GM12878 (cell line): Measurements from ENCODE around the gene GMCL2. TPM values are rescaled to one million over a fixed set of nuclear protein-coding genes. Genes with fewer than 3 reads are reported as not detected.

Experiments used
- ATAC-seq: fragments of 200-7000 bp; cut with Tn5 transposase; 3 replicates; pipeline ENCODE4 v1.9.1; 2020; ENCODE audit warnings: mild to moderate bottlenecking, moderate library complexity
- BruUV-seq: library from RNA; stranded (reverse); fragments of 400-500 nt; replicated peaks from 2 replicates; lab custom pipeline; 2021; lab: Mats Ljungman, UMichigan
- CTCF ChIA-PET: fragments of 300-600 bp; sonication (Branson Sonifier 250); formaldehyde crosslinking; extraction: SDS; loops from one replicate; lab custom pipeline; 2021; ENCODE audit warnings: inconsistent platforms; lab: Yijun Ruan, JAX
- POLR2A ChIA-PET: fragments of 350-600 bp; formaldehyde crosslinking; extraction: SDS; loops from one replicate; lab custom pipeline; 2021; ENCODE audit warnings: inconsistent platforms; lab: Charles Lee
- RAD21 ChIA-PET: fragments of 300-600 bp; sonication (Branson Sonifier 250); formaldehyde crosslinking; loops from one replicate; lab custom pipeline; 2023; ENCODE audit warnings: antibody characterized with exemption; ENCODE audit not compliant: unreplicated experiment; lab: Charles Lee
- SMC1A ChIA-PET: fragments of 300-600 bp; sonication (Branson Sonifier 250); formaldehyde crosslinking; loops from one replicate; lab custom pipeline; 2023; ENCODE audit not compliant: unreplicated experiment, uncharacterized antibody; lab: Charles Lee
- DNase-seq: peaks from one replicate; pipeline ENCODE4 v3.0.0-alpha.2; 2011; ENCODE audit warnings: low read depth, low spot score
- FAIRE-seq: peaks from 3 replicates; lab custom pipeline; 2011; peaks lifted over from hg19 to GRCh38; lab: Jason Lieb, UNC
- H2AFZ ChIP-seq: 2 replicates; pipeline ENCODE4 v1.6.0; 2011; ENCODE audit warnings: low read depth, low read length, control low read depth; ENCODE audit not compliant: control insufficient read depth
- H3K27ac ChIP-seq: 2 replicates; pipeline ENCODE4 v1.5.1; 2011; ENCODE audit warnings: control low read depth; ENCODE audit not compliant: control insufficient read depth, insufficient read depth
- H3K27me3 ChIP-seq, 2 experiments: replicated peaks in 1 of 2; 2 replicates each; pipeline versions ENCODE4 v1.6.0 to v1.6.1; 2011; ENCODE audit warnings: low read length in 1 of 2; ENCODE audit not compliant: control insufficient read depth in 2 of 2, insufficient read depth in 2 of 2
- H3K36me3 ChIP-seq, 2 experiments: 2 replicates each; pipeline ENCODE4 v1.5.1; 2011; ENCODE audit warnings: low read length in 1 of 2; ENCODE audit not compliant: control insufficient read depth in 2 of 2, insufficient read depth in 2 of 2
- H3K4me1 ChIP-seq: 2 replicates; pipeline ENCODE4 v1.6.1; 2011; ENCODE audit warnings: mild to moderate bottlenecking, low read length, moderate library complexity, mixed read lengths; ENCODE audit not compliant: control insufficient read depth, insufficient read depth
- H3K4me2 ChIP-seq: 2 replicates; pipeline ENCODE4 v1.6.0; 2011; ENCODE audit warnings: control low read depth; ENCODE audit not compliant: control insufficient read depth, insufficient read depth
- H3K4me3 ChIP-seq: fragments of 200-600 bp; sonication (generic); 2 replicates; pipeline ENCODE4 v1.5.1; 2016
- H3K79me2 ChIP-seq: 2 replicates; pipeline ENCODE4 v1.6.0; 2011; ENCODE audit warnings: low read length; ENCODE audit not compliant: control insufficient read depth, insufficient read depth
- H3K9ac ChIP-seq: 2 replicates; pipeline ENCODE4 v1.8.0; 2011; ENCODE audit warnings: low read length, control low read depth, mixed read lengths; ENCODE audit not compliant: control insufficient read depth, insufficient read depth
- H3K9me3 ChIP-seq: replicated peaks from 3 replicates; pipeline ENCODE4 v1.5.1; 2011; ENCODE audit warnings: mild to moderate bottlenecking, low read length; ENCODE audit not compliant: control insufficient read depth, insufficient read depth
- H4K20me1 ChIP-seq: 2 replicates; pipeline ENCODE4 v1.6.0; 2011; ENCODE audit not compliant: control insufficient read depth, insufficient read depth
- BACH1 ChIP-seq: fragments of 450-650 bp; IDR thresholded peaks from 2 replicates; pipeline ENCODE4 v1.6.1; 2017; ENCODE audit warnings: mild to moderate bottlenecking, borderline replicate concordance
- FOS ChIP-seq: IDR thresholded peaks from 3 replicates; pipeline ENCODE4 v1.6.1; 2011; ENCODE audit warnings: borderline replicate concordance; ENCODE audit not compliant: insufficient read length; ENCODE audit errors: extremely low read depth
- NFIC ChIP-seq: IDR thresholded peaks from 2 replicates; pipeline ENCODE4 v1.6.1; 2012; ENCODE audit warnings: low read depth, mild to moderate bottlenecking, inconsistent platforms, low read length, moderate library complexity
- NFXL1 ChIP-seq: fragments of 450-650 bp; IDR thresholded peaks from 2 replicates; pipeline ENCODE4 v1.6.1; 2017; ENCODE audit warnings: antibody characterized with exemption, mild to moderate bottlenecking, borderline replicate concordance
- NR2F1 ChIP-seq: fragments of 450-650 bp; conservative IDR thresholded peaks from 2 replicates; pipeline ENCODE4 v1.6.1; 2017; ENCODE audit warnings: mild to moderate bottlenecking
- NRF1 ChIP-seq: conservative IDR thresholded peaks from 2 replicates; pipeline ENCODE4 v1.6.1; 2011; ENCODE audit warnings: mild to moderate bottlenecking, low read depth, low read length, improper control_type of control experiment
- POLR2A ChIP-seq: IDR thresholded peaks from 2 replicates; pipeline ENCODE4 v1.6.1; 2011; ENCODE audit warnings: low read depth, mild to moderate bottlenecking, low read length
- POLR2AphosphoS5 ChIP-seq: IDR thresholded peaks from 2 replicates; pipeline ENCODE4 v1.6.1; 2011; ENCODE audit warnings: mild to moderate bottlenecking, low read length, inconsistent platforms
- POU2F2 ChIP-seq: IDR thresholded peaks from 3 replicates; pipeline ENCODE4 v1.6.1; 2011; ENCODE audit warnings: low read depth, mild to moderate bottlenecking, low read length, borderline replicate concordance
- RAD21 ChIP-seq: IDR thresholded peaks from 2 replicates; pipeline ENCODE4 v1.6.1; 2011; ENCODE audit warnings: mild to moderate bottlenecking, low read depth, low read length, moderate library complexity; ENCODE audit not compliant: insufficient read depth
- RAD51 ChIP-seq: fragments of 450-650 bp; IDR thresholded peaks from 2 replicates; pipeline ENCODE4 v1.6.1; 2016; ENCODE audit warnings: moderate library complexity, mild to moderate bottlenecking, inconsistent platforms
- SMAD5 ChIP-seq: IDR thresholded peaks from 2 replicates; pipeline ENCODE4 v1.6.1; 2016; ENCODE audit warnings: antibody characterized with exemption, low read depth
- TCF7 ChIP-seq: IDR thresholded peaks from 2 replicates; pipeline ENCODE4 v1.6.1; 2014; ENCODE audit warnings: antibody characterized with exemption, borderline replicate concordance
- ZNF24 ChIP-seq: fragments of 450-650 bp; IDR thresholded peaks from 2 replicates; pipeline ENCODE4 v1.6.1; 2017; ENCODE audit warnings: antibody characterized with exemption, mild to moderate bottlenecking
- WGBS: methylation state at CpG from one replicate; pipeline ENCODE4 v1.1.6; 2016; ENCODE audit warnings: low lambda C conversion rate; ENCODE audit not compliant: insufficient replicate concordance, insufficient coverage; ENCODE audit errors: missing lambda C conversion rate; 5-methylcytosine and 5-hydroxymethylcytosine counted together
- in situ Hi-C: fragments of 300-500 bp; cut with MboI; formaldehyde crosslinking; loops from 9 replicates; pipeline ENCODE4 v1.14.3; 2018; ENCODE audit warnings: mixed read lengths
- intact Hi-C: fragments of 100-400 bp; cut with micrococcal nuclease; formaldehyde crosslinking; loops from one replicate; pipeline ENCODE4 v1.14.2; 2022; ENCODE audit not compliant: unreplicated experiment
- polyA plus RNA-seq, 11 experiments: library from polyadenylated mRNA; depleted of rRNA in 4 of 11; unstranded in 6 of 11; stranded (reverse) in 5 of 11; fragments of >200 nt; fragmentation: Nextera tagmentation in 4 of 11; fragmentation: Illumina TruSeq in 1 of 11; extraction: Ambion mirVana in 4 of 11; extraction: Trizol in 1 of 11; gene quantifications; 1 replicate in 1 of 11; 2 replicates in 10 of 11; pipeline versions ENCODE4 v1.2.1 to v1.2.3, GENCODE V29; 2011 to 2016; ENCODE audit warnings: inconsistent platforms in 2 of 11, missing spikeins in 2 of 11, low read depth in 1 of 11
- total RNA-seq, 4 experiments: library from RNA; depleted of rRNA in 3 of 4; stranded (reverse); fragments of >200 nt in 3 of 4; fragmentation: Illumina TruSeq in 1 of 4; extraction: Trizol in 1 of 4; gene quantifications; 2 replicates each; pipeline versions ENCODE4 v1.2.1 to v1.2.3, GENCODE V29; 2013 to 2021
- TF ChIP-seq, protein P1 (sequence below): IDR thresholded peaks from 2 replicates; pipeline ENCODE4 v1.6.1; 2012; ENCODE audit warnings: low read depth, low read length, improper control_type of control experiment
- TF ChIP-seq, protein P2 (sequence below): fragments of 450-650 bp; IDR thresholded peaks from 2 replicates; pipeline ENCODE4 v1.6.1; 2016; ENCODE audit warnings: mild to moderate bottlenecking

The GMCL2 gene
- total and polyA plus RNA-seq, 10 of the 15 experiments (the other 5 are each of a cell fraction or from before 2014, with no cell fraction given) = 0.07 TPM; not detected in 9

DNA sequence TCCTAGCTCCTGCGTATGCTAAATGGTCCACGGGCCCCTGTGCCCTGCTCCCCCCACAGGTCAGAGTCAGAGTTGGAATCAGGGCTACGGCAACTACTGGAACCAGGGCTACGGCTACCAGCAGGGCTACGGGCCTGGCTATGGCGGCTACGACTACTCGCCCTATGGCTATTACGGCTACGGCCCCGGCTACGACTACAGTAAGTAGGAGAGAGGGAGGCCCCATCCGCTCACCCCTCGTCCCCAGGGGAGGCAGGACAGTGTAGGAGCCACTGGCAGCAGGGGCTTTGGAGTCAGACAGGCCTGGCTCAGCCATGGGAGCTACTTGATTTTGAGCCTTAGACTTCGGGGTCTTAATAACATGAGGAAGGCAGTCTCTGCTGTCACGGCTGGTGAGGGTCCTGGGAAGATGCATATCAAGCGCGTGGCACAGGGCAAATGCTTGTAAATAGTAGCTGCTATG, 22.9 kb upstream of the GMCL2 start:
- Histone ChIP-seq H2AFZ (no peak overlapping the region), H3K9me3 (no peaks in the 10 kb centered on the region), H3K9ac (no peak overlapping the region), H3K79me2 (peaks cover 49% of the 10 kb centered on the region), H3K4me2 (peak overlapping the region; percentile 12), H3K36me3 (peaks cover 60 to 64% of the 10 kb centered on the region in 2 experiments), H4K20me1 (peaks cover 24% of the 10 kb centered on the region), H3K4me1 (peaks cover 15% of the 10 kb centered on the region), H3K27ac (no peak overlapping the region), H3K27me3 (no peaks in the 10 kb centered on the region), H3K4me3 (no peak overlapping the region)
- ChIA-PET CTCF (interaction anchor here (1.1 kb wide), 1 partner anchor 21 kb away, joined by 3 read pairs; no protein-coding TSS in a partner anchor), POLR2A (interaction anchor here (2.0 kb wide), 1 partner anchor 22 kb away, joined by 4 read pairs; the partner anchor contains the start of gene PHYKPL), SMC1A (no interaction called here), RAD21 (no interaction called here)
- DNase-seq (no peak), FAIRE-seq (no peak), ATAC-seq (no peak)
- intact Hi-C loops (no loop called here), in situ Hi-C loops (no loop called here)
- WGBS = 95% methylated on average over 18 of the region's 18 CpGs
- no TSS peak for BruUV-seq
- TF ChIP-seq POLR2A = peak; percentile 39
- TF ChIP-seq POU2F2 = 0 out of 3 replicates have a peak, but pooled peaks have one; percentile 12
- 0 out of 2 replicates have a peak, but pooled peaks have one; percentile 22 for TF ChIP-seq SMAD5
- TF ChIP-seq NFIC = no peak
- TF ChIP-seq FOS = no peak

DNA sequence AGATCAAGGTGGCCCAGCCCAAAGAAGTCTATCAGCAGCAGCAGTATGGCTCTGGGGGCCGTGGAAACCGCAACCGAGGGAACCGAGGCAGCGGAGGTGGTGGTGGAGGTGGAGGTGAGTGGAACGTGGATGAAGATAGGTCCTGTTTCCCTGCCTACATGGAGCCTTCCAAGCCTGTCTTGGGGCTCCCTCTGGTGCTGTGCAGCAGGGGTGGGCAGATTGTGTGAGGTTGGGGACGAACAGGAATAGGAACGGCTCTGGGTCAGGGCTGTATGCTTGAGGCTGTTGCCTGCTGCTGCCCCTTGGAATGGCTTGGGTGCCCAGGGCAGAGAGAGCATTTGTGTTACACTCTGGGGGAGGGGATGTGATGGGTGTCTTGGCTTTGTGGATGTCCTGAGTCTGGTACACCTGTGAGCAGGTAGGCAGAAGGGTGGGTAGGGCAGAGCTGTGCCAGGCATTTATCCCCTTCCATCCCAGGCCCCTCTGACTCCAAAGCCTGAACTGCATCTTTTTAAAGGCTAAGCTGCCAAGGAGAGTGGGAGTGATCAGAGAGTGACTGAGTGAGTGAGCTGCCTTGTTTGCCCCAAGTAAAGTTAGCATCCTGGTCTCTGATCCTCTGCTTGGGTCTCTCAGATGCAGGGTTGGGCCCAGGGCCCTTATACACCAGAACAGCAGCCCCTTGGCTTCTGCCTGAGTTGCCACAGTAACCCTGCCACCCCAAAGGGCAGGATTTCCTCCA, 22.3 kb upstream of the GMCL2 start:
- Histone ChIP-seq H3K27ac (no peak overlapping the region), H3K79me2 (peaks cover 55% of the 10 kb centered on the region), H2AFZ (no peak overlapping the region), H3K9ac (no peak overlapping the region), H3K36me3 (peaks cover 57 to 61% of the 10 kb centered on the region in 2 experiments), H3K9me3 (no peaks in the 10 kb centered on the region), H4K20me1 (peaks cover 24% of the 10 kb centered on the region), H3K4me2 (no peak overlapping the region; the same call in 1 of the 2 replicates), H3K4me3 (no peak overlapping the region), H3K4me1 (peaks cover 15% of the 10 kb centered on the region), H3K27me3 (no peaks in the 10 kb centered on the region)
- SMC1A ChIA-PET = no interaction called here
- CTCF ChIA-PET = interaction anchor here (1.1 kb wide), 1 partner anchor 22 kb away, joined by 3 read pairs; no protein-coding TSS in a partner anchor
- no peak for DNase-seq
- POLR2A ChIA-PET = no interaction called here
- intact Hi-C loops (no loop called here), in situ Hi-C loops (no loop called here)
- no peak for FAIRE-seq
- BruUV-seq = no TSS peak
- WGBS = 75% methylated on average over 8 of the region's 8 CpGs
- no peak for ATAC-seq
- RAD21 ChIA-PET = no interaction called here
- TF ChIP-seq NR2F1 = no peak
- TF ChIP-seq NRF1 = no peak
- TF ChIP-seq ZNF24 = no peak
- TF ChIP-seq, protein P1, sequence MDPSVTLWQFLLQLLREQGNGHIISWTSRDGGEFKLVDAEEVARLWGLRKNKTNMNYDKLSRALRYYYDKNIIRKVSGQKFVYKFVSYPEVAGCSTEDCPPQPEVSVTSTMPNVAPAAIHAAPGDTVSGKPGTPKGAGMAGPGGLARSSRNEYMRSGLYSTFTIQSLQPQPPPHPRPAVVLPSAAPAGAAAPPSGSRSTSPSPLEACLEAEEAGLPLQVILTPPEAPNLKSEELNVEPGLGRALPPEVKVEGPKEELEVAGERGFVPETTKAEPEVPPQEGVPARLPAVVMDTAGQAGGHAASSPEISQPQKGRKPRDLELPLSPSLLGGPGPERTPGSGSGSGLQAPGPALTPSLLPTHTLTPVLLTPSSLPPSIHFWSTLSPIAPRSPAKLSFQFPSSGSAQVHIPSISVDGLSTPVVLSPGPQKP = no peak
- TF ChIP-seq RAD51 = no peak
- TF ChIP-seq POLR2A = peak; percentile 59; the same call in 1 of the 2 replicates
- no peak for TF ChIP-seq NFXL1
- TF ChIP-seq TCF7 = no peak
- no peak for TF ChIP-seq BACH1
- TF ChIP-seq, protein P2, sequence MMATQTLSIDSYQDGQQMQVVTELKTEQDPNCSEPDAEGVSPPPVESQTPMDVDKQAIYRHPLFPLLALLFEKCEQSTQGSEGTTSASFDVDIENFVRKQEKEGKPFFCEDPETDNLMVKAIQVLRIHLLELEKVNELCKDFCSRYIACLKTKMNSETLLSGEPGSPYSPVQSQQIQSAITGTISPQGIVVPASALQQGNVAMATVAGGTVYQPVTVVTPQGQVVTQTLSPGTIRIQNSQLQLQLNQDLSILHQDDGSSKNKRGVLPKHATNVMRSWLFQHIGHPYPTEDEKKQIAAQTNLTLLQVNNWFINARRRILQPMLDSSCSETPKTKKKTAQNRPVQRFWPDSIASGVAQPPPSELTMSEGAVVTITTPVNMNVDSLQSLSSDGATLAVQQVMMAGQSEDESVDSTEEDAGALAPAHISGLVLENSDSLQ = no peak
- TF ChIP-seq RAD21 = no peak
- TF ChIP-seq POLR2AphosphoS5 = peak; percentile 4; the same call in 1 of the 2 replicates
